Upper lobe of right lung (tissue), 1 donor: ENCODE results near the gene PRKCA. TPM values are rescaled to one million over a fixed set of nuclear protein-coding genes. Genes with fewer than 3 reads are reported as not detected.

ENCODE experiments used
- ATAC-seq: fragments of 200-7000 bp; cut with Tn5 transposase; one replicate; pipeline ENCODE4 v1.9.1; 2020; ENCODE audit warnings: mild to moderate bottlenecking, moderate library complexity
- DNase-seq: peaks from one replicate; pipeline ENCODE4 v3.0.0-alpha.2; 2020
- H3K27ac ChIP-seq: fragments of 200-600 bp; one replicate; pipeline ENCODE4 v1.8.0; 2022
- H3K27me3 ChIP-seq: fragments of 200-600 bp; one replicate; pipeline ENCODE4 v1.8.0; 2022; ENCODE audit warnings: mild to moderate bottlenecking
- H3K36me3 ChIP-seq: fragments of 200-600 bp; one replicate; pipeline ENCODE4 v1.8.0; 2022
- H3K4me1 ChIP-seq: fragments of 200-600 bp; one replicate; pipeline ENCODE4 v1.8.0; 2022
- H3K4me3 ChIP-seq: fragments of 200-600 bp; one replicate; pipeline ENCODE4 v1.8.0; 2022; ENCODE audit warnings: mild to moderate bottlenecking
- H3K9me3 ChIP-seq: fragments of 200-600 bp; one replicate; pipeline ENCODE4 v1.8.0; 2022
- intact Hi-C: fragments of 100-400 bp; cut with DNase I; formaldehyde crosslinking; loops from one replicate; pipeline ENCODE4 v1.11.0; 2022
- total RNA-seq: library from RNA; stranded (reverse); fragmentation: NEBNext Ultra II Directional; extraction: Animal tissue kit (Norgen Biotek cat#: 25700); gene quantifications from one replicate; pipeline ENCODE4 v1.2.1, GENCODE V29; 2021
- TF ChIP-seq, protein P1 (sequence below): fragments of 200-600 bp; IDR thresholded peaks from one replicate; pipeline ENCODE4 v1.8.0; 2022; ENCODE audit warnings: antibody characterized with exemption
- donor health status: DM: no; HTN: yes; CAD: no; lungs with severe emphysema.

The PRKCA gene
- total RNA-seq, 1 donor from 2014 or later = 43.4 TPM

DNA sequence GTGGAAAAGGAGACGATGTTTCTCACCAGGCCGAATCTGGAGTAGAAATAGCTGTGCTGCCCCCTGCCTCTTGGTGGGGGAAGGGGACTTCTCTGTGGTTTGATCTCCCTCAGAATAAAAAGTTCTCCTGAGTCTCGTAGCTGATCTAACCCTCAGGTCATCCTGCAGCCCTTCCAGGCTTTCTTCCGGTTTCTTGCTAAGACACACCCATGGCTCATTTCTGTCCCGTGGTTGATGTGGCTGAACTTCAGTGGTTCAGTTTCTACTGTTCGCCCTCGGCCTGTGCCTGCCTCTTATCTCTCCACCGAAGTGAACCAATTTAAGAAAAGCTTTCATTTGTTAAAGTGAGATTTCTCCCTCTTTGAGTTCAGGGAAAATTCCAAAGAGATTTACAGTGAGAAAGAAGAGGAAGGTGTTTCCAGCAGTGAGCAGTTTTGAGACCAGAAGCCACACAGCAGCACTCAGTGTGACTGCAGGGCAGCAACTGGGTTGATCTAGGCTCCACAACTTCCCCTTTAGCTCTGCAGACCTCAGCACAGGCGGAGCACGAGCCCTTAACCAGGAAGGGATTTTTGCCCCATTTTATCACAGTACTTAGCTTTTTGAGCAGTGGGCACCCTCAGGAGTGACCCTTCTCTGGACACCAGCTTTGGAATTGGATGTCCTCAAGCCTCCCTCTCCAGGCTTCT is 497.6 kb downstream of the PRKCA start:
- H3K4me1 ChIP-seq = no peaks in the 10 kb centered on the region
- H3K36me3 ChIP-seq = peaks cover 14% of the 10 kb centered on the region
- peak; percentile 68 for ATAC-seq
- no peaks in the 10 kb centered on the region for H3K9me3 ChIP-seq
- TF ChIP-seq, protein P1, sequence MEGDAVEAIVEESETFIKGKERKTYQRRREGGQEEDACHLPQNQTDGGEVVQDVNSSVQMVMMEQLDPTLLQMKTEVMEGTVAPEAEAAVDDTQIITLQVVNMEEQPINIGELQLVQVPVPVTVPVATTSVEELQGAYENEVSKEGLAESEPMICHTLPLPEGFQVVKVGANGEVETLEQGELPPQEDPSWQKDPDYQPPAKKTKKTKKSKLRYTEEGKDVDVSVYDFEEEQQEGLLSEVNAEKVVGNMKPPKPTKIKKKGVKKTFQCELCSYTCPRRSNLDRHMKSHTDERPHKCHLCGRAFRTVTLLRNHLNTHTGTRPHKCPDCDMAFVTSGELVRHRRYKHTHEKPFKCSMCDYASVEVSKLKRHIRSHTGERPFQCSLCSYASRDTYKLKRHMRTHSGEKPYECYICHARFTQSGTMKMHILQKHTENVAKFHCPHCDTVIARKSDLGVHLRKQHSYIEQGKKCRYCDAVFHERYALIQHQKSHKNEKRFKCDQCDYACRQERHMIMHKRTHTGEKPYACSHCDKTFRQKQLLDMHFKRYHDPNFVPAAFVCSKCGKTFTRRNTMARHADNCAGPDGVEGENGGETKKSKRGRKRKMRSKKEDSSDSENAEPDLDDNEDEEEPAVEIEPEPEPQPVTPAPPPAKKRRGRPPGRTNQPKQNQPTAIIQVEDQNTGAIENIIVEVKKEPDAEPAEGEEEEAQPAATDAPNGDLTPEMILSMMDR = no peak
- DNase-seq = no peak
- no peaks in the 10 kb centered on the region for H3K27me3 ChIP-seq
- no peak overlapping the region for H3K27ac ChIP-seq
- no peak overlapping the region for H3K4me3 ChIP-seq
- intact Hi-C loops = no loop called here

- ATAC-seq = no peak
Observed at GRCh38 chr17:66803474-66803951, 501.1 kb downstream of the PRKCA start.

GRCh38 chr17:66805567-66805966 is 503.2 kb downstream of the PRKCA start:
- intact Hi-C loops = no loop called here
- Histone ChIP-seq H3K27me3 (no peaks in the 10 kb centered on the region), H3K27ac (no peak overlapping the region), H3K9me3 (no peaks in the 10 kb centered on the region), H3K36me3 (peaks cover 14% of the 10 kb centered on the region), H3K4me1 (no peaks in the 10 kb centered on the region), H3K4me3 (no peak overlapping the region)
- ATAC-seq (no peak), DNase-seq (no peak)
- TF ChIP-seq, protein P1 = no peak

More at GRCh38 chr17:66803474-66803951, 501.1 kb downstream of the PRKCA start:
- no peaks in the 10 kb centered on the region for H3K27me3 ChIP-seq
- intact Hi-C loops = no loop called here
- H3K4me1 ChIP-seq = no peaks in the 10 kb centered on the region
- no peak overlapping the region for H3K27ac ChIP-seq
- DNase-seq = no peak
- no peak overlapping the region for H3K4me3 ChIP-seq
- H3K36me3 ChIP-seq = peaks cover 14% of the 10 kb centered on the region
- TF ChIP-seq, protein P1 = no peak
- no peaks in the 10 kb centered on the region for H3K9me3 ChIP-seq

DNA sequence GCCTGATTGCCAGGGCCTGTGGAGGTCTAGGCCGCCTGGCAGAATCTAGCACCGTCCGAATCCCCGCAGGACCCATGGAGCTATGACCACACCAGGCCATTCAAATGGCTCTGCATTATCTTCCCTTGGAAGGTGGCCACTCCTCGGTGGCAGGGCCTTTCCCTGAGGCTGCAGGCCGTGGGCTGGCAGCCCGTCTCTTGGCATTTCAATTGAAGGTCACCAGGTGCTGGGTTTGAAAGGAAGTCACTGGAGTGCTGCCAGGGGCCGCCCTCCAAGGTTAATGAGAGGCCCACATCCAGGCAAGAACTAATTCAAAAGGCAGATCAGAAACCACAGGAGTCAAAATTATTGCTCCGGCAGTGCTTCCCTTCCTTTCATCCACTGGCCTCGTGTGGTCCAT is 504.8 kb downstream of the PRKCA start:
- Histone ChIP-seq H3K4me1 (no peaks in the 10 kb centered on the region), H3K9me3 (no peaks in the 10 kb centered on the region), H3K27me3 (no peaks in the 10 kb centered on the region), H3K4me3 (no peak overlapping the region), H3K36me3 (peaks cover 14% of the 10 kb centered on the region), H3K27ac (no peak overlapping the region)
- intact Hi-C loops = no loop called here
- TF ChIP-seq, protein P1 = no peak
- DNase-seq (no peak), ATAC-seq (no peak)

GRCh38 chr17:66809408-66809807 is 507.0 kb downstream of the PRKCA start:
- intact Hi-C loops = no loop called here
- H3K4me1 ChIP-seq = no peaks in the 10 kb centered on the region
- no peak for DNase-seq

More at GRCh38 chr17:66809408-66809807, 507.0 kb downstream of the PRKCA start:
- Histone ChIP-seq H3K36me3 (peaks cover 5% of the 10 kb centered on the region), H3K27ac (no peak overlapping the region), H3K9me3 (no peaks in the 10 kb centered on the region), H3K27me3 (no peaks in the 10 kb centered on the region), H3K4me3 (no peak overlapping the region)
- TF ChIP-seq, protein P1 = no peak
- no peak for ATAC-seq
